ENCODE data around the gene LYAR. TPM values are rescaled to one million over a fixed set of nuclear protein-coding genes. Genes with fewer than 3 reads are reported as not detected.
"Not testable (repeated sequence)": the region's sequence is repeated elsewhere in the genome, so short reads cannot be mapped to it uniquely, and the experiment has no call there.

Gene LYAR
- total and polyA plus RNA-seq, 4 experiments from 2014 or later: 59.1 to 79.8 (median 70.5) TPM

- no peaks in the 10 kb centered on the region for H3K9me3 ChIP-seq (ENCODE audit: control insufficient read depth in 1 of 2, low read length in 2 of 2)
- H3K27me3 Mint-ChIP-seq: no peaks in the 10 kb centered on the region
- peaks cover 18 to 34% of the 10 kb centered on the region in 2 donors for H3K36me3 Mint-ChIP-seq
- H3K36me3 ChIP-seq (ENCODE audit: insufficient read depth, low read length): peaks cover 19% of the 10 kb centered on the region
- peaks cover 0 to 5% (median 0%) of the 10 kb centered on the region in 8 donors for H3K9me3 Mint-ChIP-seq
- H3K27ac Mint-ChIP-seq: peak within 1 kb of the TSS; percentile 98 to 99 (median 99)
- peaks cover 26 to 45% (median 31%) of the 10 kb centered on the region in 4 donors for H3K4me1 Mint-ChIP-seq
- ChIA-PET CTCF (ENCODE audit: partially characterized antibody) (interaction anchor here (1.2 to 2.7 kb wide), 5 partner anchors 11 to 294 kb away, joined by 3 to 33 read pairs (median 6); partner anchors contain the start of gene STX18), POLR2A (ENCODE audit: partially characterized antibody) (interaction anchor here (0.7 to 3.2 kb wide), 15 partner anchors 8 to 326 kb away, joined by 3 to 33 read pairs (median 8); partner anchors contain the start of genes LYAR, STX18 and ZBTB49)
- peak within 1 kb of the TSS; percentile 80 for H3K27ac ChIP-seq (ENCODE audit: low read depth, low read length)
- peak; percentile 90 to 94 (median 91) for DNase-seq
- H3K27me3 ChIP-seq (ENCODE audit: insufficient read depth, low read length): no peaks in the 10 kb centered on the region
- H3K4me1 ChIP-seq (ENCODE audit: insufficient read depth, low read length): peaks cover 18% of the 10 kb centered on the region
- peak within 1 kb of the TSS; percentile 95 to 97 for H3K4me3 ChIP-seq (ENCODE audit: low read length in 2 of 2)
- intact Hi-C loops (cut with micrococcal nuclease): loop anchor here (1.0 kb wide), 3 partner anchors 42 to 138 kb away; partner anchors contain the start of genes LYAR and ZBTB49
- peak within 1 kb of the TSS; percentile 91 to 98 (median 96) for H3K4me3 Mint-ChIP-seq
Observed at GRCh38 chr4:4248029-4248884, 41.7 kb downstream of the LYAR start, which contains the start of gene TMEM128. Gene TMEM128 (minus strand): TSS chr4:4248223. CDS start chr4:4248202, 21 bp downstream.

DNA sequence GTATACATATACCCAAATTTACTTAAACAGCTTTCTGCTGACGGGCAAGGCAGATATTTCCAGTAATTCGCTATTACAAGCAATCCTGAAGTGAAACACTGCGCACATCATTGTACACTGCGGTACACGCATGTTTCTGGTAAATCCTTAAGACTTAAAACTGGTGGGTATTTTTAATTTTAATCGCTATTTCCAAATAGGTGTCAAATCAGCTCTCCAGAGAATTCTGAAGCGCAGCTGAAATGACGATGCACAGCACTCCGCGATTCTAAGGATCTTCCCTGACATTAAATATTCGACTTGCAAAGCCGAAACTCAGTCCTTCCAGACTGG is 42.3 kb downstream of the LYAR start:
- Histone ChIP-seq H3K9me3 (ENCODE audit: control insufficient read depth in 1 of 2, low read length in 2 of 2) (no peaks in the 10 kb centered on the region), H3K27me3 (ENCODE audit: insufficient read depth, low read length) (no peaks in the 10 kb centered on the region), H3K36me3 (ENCODE audit: insufficient read depth, low read length) (peaks cover 20% of the 10 kb centered on the region), H3K4me1 (ENCODE audit: insufficient read depth, low read length) (peaks cover 18% of the 10 kb centered on the region), H3K27ac (ENCODE audit: low read depth, low read length) (peak overlapping the region; percentile 80), H3K4me3 (ENCODE audit: low read length in 2 of 2) (peak overlapping the region; percentile 95 to 97)
- peaks cover 18 to 37% of the 10 kb centered on the region in 2 donors for H3K36me3 Mint-ChIP-seq
- peaks cover 0 to 4% (median 0%) of the 10 kb centered on the region in 8 donors for H3K9me3 Mint-ChIP-seq
- peaks cover 26 to 45% (median 30%) of the 10 kb centered on the region in 4 donors for H3K4me1 Mint-ChIP-seq
- ChIA-PET POLR2A (ENCODE audit: partially characterized antibody) (interaction anchor here (0.7 to 3.2 kb wide), 15 partner anchors 9 to 327 kb away, joined by 3 to 33 read pairs (median 8); partner anchors contain the start of genes LYAR, STX18 and ZBTB49), CTCF (ENCODE audit: partially characterized antibody) (interaction anchor here (1.2 to 2.7 kb wide), 2 partner anchors 12 to 18 kb away, joined by 3 to 33 read pairs; no protein-coding TSS in a partner anchor)
- H3K27ac Mint-ChIP-seq: peak overlapping the region; percentile 82 to 99 (median 98)
- DNase-seq: no peak
- intact Hi-C loops (cut with micrococcal nuclease): loop anchor here (1.0 kb wide), 3 partner anchors 43 to 139 kb away; partner anchors contain the start of genes LYAR and ZBTB49
- H3K4me3 Mint-ChIP-seq: peak overlapping the region; percentile 91 to 98 (median 96)
- no peaks in the 10 kb centered on the region for H3K27me3 Mint-ChIP-seq

DNA sequence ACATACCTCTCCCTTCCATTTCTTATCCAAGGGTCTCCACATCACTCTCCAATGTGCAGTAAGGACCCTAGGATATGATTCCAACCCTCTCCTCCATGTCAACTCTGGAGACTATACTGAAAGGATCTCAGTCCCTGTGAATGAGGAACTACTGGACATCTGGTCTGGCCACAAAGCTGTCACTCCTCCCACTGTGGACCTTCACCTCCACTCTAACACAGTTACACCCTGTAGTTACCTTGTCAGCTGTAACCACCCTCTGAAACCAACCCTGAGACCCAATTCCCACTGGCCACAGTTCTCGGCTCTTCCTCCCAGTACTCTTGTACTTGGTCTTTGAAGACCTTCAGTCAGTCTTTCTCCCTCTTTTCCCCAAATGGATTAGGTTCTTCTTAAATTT is 44.8 kb downstream of the LYAR start:
- H3K4me1 ChIP-seq (ENCODE audit: insufficient read depth, low read length): peaks cover 18% of the 10 kb centered on the region
- Mint-ChIP-seq H3K27me3 (no peaks in the 10 kb centered on the region), H3K9me3 (peaks cover 0 to 4% (median 0%) of the 10 kb centered on the region in 8 donors), H3K4me1 (peaks cover 28 to 45% (median 31%) of the 10 kb centered on the region in 4 donors), H3K4me3 (no peak overlapping the region), H3K27ac (peak overlapping the region in 3 of 7 donors; percentile 30 to 68 (median 60)), H3K36me3 (peaks cover 30 to 54% of the 10 kb centered on the region in 2 donors)
- no peak overlapping the region for H3K4me3 ChIP-seq (ENCODE audit: low read length in 2 of 2)
- no peaks in the 10 kb centered on the region for H3K9me3 ChIP-seq (ENCODE audit: control insufficient read depth in 1 of 2, low read length in 2 of 2)
- intact Hi-C loops (cut with micrococcal nuclease): no loop called here
- H3K36me3 ChIP-seq (ENCODE audit: insufficient read depth, low read length): peaks cover 31% of the 10 kb centered on the region
- DNase-seq: no peak
- no peak overlapping the region for H3K27ac ChIP-seq (ENCODE audit: low read depth, low read length)
- ChIA-PET POLR2A (ENCODE audit: partially characterized antibody) (no interaction called here), CTCF (ENCODE audit: partially characterized antibody) (no interaction called here)
- H3K27me3 ChIP-seq (ENCODE audit: insufficient read depth, low read length): no peaks in the 10 kb centered on the region

GRCh38 chr4:4239551-4239950 is 50.4 kb downstream of the LYAR start:
- POLR2A ChIA-PET (ENCODE audit: partially characterized antibody); H3K9me3 Mint-ChIP-seq; CTCF ChIA-PET (ENCODE audit: partially characterized antibody); H3K27ac Mint-ChIP-seq; H3K9me3 ChIP-seq (ENCODE audit: control insufficient read depth in 1 of 2, low read length in 2 of 2); H3K27me3 ChIP-seq (ENCODE audit: insufficient read depth, low read length); H3K4me1 ChIP-seq (ENCODE audit: insufficient read depth, low read length); H3K27ac ChIP-seq (ENCODE audit: low read depth, low read length); intact Hi-C loops (cut with micrococcal nuclease); DNase-seq; H3K27me3 Mint-ChIP-seq; H3K4me3 Mint-ChIP-seq; H3K4me3 ChIP-seq (ENCODE audit: low read length in 2 of 2): not testable (repeated sequence)
- H3K36me3 ChIP-seq (ENCODE audit: insufficient read depth, low read length): peaks cover 32% of the 10 kb centered on the region
- peaks cover 4 to 11% (median 5%) of the 10 kb centered on the region in 4 donors for H3K4me1 Mint-ChIP-seq
- H3K36me3 Mint-ChIP-seq: peaks cover 42 to 68% of the 10 kb centered on the region in 2 donors

DNA sequence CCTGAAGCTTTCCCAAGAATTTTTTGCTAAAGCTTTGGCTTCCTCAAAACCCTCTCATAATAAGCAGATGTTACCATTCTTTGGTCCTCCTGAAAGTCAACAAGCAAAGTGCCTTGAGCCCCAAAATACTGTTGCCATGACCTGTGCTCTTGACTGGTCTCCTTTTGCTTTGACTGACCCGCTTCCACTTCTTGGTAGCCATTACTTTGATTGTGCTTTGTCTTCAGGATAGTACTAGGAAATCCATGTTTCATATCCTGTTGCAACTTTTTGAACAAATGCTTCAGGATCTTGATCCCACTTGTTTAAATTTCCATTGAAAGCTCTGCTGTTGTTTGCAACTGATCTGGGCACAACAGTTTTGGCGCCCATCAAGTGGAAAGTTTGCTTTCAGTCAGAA is 56.3 kb downstream of the LYAR start:
- Histone ChIP-seq H3K4me1 (ENCODE audit: insufficient read depth, low read length) (no peaks in the 10 kb centered on the region), H3K36me3 (ENCODE audit: insufficient read depth, low read length) (peaks cover 5% of the 10 kb centered on the region), H3K9me3 (ENCODE audit: control insufficient read depth in 1 of 2, low read length in 2 of 2) (no peaks in the 10 kb centered on the region), H3K27me3 (ENCODE audit: insufficient read depth, low read length) (peaks cover 5% of the 10 kb centered on the region), H3K27ac (ENCODE audit: low read depth, low read length) (no peak overlapping the region), H3K4me3 (ENCODE audit: low read length in 2 of 2) (no peak overlapping the region)
- no peak overlapping the region for H3K4me3 Mint-ChIP-seq
- peaks cover 23 to 31% of the 10 kb centered on the region in 2 donors for H3K36me3 Mint-ChIP-seq
- intact Hi-C loops (cut with micrococcal nuclease): no loop called here
- H3K9me3 Mint-ChIP-seq: peaks cover 2 to 21% (median 13%) of the 10 kb centered on the region in 8 donors
- no peak overlapping the region for H3K27ac Mint-ChIP-seq
- H3K27me3 Mint-ChIP-seq: peaks cover 3 to 8% of the 10 kb centered on the region in 2 donors
- CTCF ChIA-PET (ENCODE audit: partially characterized antibody): no interaction called here
- DNase-seq: no peak
- peaks cover 0 to 2% (median under 1%) of the 10 kb centered on the region in 4 donors for H3K4me1 Mint-ChIP-seq
- POLR2A ChIA-PET (ENCODE audit: partially characterized antibody): no interaction called here

- Mint-ChIP-seq H3K9me3 (peaks cover 2 to 17% (median 11%) of the 10 kb centered on the region in 8 donors), H3K4me3 (peak overlapping the region in 3 of 8 donors; percentile 22 to 54 (median 48)), H3K27ac (no peak overlapping the region)
Observed at GRCh38 chr4:4228356-4228668, 61.6 kb downstream of the LYAR start.

More at GRCh38 chr4:4228356-4228668, 61.6 kb downstream of the LYAR start:
- H3K9me3 ChIP-seq (ENCODE audit: control insufficient read depth in 1 of 2, low read length in 2 of 2): no peaks in the 10 kb centered on the region
- ChIA-PET POLR2A (ENCODE audit: partially characterized antibody) (no interaction called here), CTCF (ENCODE audit: partially characterized antibody) (no interaction called here)
- H3K27me3 Mint-ChIP-seq: peaks cover 30 to 38% of the 10 kb centered on the region in 2 donors
- peaks cover 3 to 4% of the 10 kb centered on the region in 2 donors for H3K36me3 Mint-ChIP-seq
- intact Hi-C loops (cut with micrococcal nuclease): no loop called here
- no peaks in the 10 kb centered on the region for H3K36me3 ChIP-seq (ENCODE audit: insufficient read depth, low read length)
- H3K4me1 Mint-ChIP-seq: peaks cover 3 to 13% (median 11%) of the 10 kb centered on the region in 4 donors
- no peak overlapping the region for H3K27ac ChIP-seq (ENCODE audit: low read depth, low read length)
- DNase-seq: no peak
- H3K27me3 ChIP-seq (ENCODE audit: insufficient read depth, low read length): peaks cover 9% of the 10 kb centered on the region
- no peaks in the 10 kb centered on the region for H3K4me1 ChIP-seq (ENCODE audit: insufficient read depth, low read length)
- H3K4me3 ChIP-seq (ENCODE audit: low read length in 2 of 2): no peak overlapping the region

Measured in CD4-positive, alpha-beta memory T cell (primary cell).